ENCODE data around the gene STYX. TPM values are rescaled to one million over a fixed set of nuclear protein-coding genes. Genes with fewer than 3 reads are reported as not detected.

STYX gene
- total RNA-seq, 6 donors from 2014 or later = 3.0 to 16.5 (median 10.4) TPM

DNA sequence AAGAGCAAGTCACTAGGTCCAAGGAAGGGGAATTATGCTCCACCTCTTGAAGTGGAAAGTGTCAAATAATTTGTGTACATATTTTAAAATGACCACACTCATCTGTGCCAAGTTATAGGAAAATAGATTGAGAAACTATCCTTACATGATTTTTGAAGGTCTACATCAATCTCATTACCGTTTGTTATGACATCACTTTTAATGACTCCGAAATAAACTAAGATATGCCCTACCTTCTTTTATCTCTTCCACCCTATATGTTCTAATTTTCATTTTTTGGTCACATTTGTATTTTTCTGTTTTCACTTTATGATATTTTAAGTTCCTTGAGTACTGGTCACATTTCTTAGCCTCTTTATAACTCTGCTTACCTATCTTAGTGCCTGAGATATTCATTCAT lies 26.3 kb upstream of the STYX start:
- DNase-seq (no peak), ATAC-seq (ENCODE audit: low FRiP score in 2 of 2) (no peak)
- TF ChIP-seq POLR2AphosphoS5 (IDR thresholded peaks at IDR 0.05) (no peak), POLR2A (IDR thresholded peaks at IDR 0.05) (no peak), EP300 (IDR thresholded peaks at IDR 0.05) (no peak)
- TF ChIP-seq, protein P1, sequence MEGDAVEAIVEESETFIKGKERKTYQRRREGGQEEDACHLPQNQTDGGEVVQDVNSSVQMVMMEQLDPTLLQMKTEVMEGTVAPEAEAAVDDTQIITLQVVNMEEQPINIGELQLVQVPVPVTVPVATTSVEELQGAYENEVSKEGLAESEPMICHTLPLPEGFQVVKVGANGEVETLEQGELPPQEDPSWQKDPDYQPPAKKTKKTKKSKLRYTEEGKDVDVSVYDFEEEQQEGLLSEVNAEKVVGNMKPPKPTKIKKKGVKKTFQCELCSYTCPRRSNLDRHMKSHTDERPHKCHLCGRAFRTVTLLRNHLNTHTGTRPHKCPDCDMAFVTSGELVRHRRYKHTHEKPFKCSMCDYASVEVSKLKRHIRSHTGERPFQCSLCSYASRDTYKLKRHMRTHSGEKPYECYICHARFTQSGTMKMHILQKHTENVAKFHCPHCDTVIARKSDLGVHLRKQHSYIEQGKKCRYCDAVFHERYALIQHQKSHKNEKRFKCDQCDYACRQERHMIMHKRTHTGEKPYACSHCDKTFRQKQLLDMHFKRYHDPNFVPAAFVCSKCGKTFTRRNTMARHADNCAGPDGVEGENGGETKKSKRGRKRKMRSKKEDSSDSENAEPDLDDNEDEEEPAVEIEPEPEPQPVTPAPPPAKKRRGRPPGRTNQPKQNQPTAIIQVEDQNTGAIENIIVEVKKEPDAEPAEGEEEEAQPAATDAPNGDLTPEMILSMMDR (IDR thresholded peaks at IDR 0.05) = no peak
- 79 to 86% methylated on average over 2 of the region's 2 CpGs for WGBS, 2 donors
- peaks cover 0 to 3% (median under 1%) of the 10 kb centered on the region in 4 donors for H3K36me3 ChIP-seq
- H3K27me3 ChIP-seq = no peaks in the 10 kb centered on the region
- peak overlapping the region in 2 of 4 donors; percentile 40 for H3K27ac ChIP-seq
- H3K4me1 ChIP-seq = peaks cover 21 to 39% (median 26%) of the 10 kb centered on the region in 4 donors
- H3K4me3 ChIP-seq = no peak overlapping the region
- H3K9me3 ChIP-seq = no peaks in the 10 kb centered on the region

DNA sequence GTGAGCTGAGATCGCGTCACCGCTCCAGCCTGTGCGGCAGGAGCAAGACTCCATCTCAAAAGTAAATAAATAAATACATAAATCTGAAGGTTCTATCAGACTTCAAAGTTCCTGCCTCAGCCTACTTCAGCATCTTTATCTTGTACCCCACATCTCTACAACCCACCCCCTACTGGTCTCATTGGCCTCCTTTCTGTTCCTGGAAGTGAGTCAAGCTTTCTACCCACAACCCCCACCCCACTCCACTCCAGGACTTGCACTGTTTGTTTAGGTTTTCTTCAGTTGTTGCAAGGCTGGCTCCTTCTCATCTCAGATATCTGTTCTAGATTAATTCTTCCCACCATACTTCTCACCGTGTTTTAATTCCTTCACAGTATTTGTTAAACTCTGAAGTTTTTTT lies 23.7 kb upstream of the STYX start:
- TF ChIP-seq, protein P1 (IDR thresholded peaks at IDR 0.05) = no peak
- TF ChIP-seq EP300 (IDR thresholded peaks at IDR 0.05) (no peak), POLR2AphosphoS5 (IDR thresholded peaks at IDR 0.05) (no peak), POLR2A (IDR thresholded peaks at IDR 0.05) (no peak)
- ATAC-seq (ENCODE audit: low FRiP score in 2 of 2) = peak in 1 of 2 donors; percentile 44
- peaks cover 26 to 30% (median 30%) of the 10 kb centered on the region in 4 donors for H3K4me1 ChIP-seq
- H3K27me3 ChIP-seq = no peaks in the 10 kb centered on the region
- H3K36me3 ChIP-seq = peaks cover 9 to 29% (median 17%) of the 10 kb centered on the region in 4 donors
- H3K27ac ChIP-seq = peak overlapping the region; percentile 90 to 95 (median 92)
- peak in 1 of 2 donors; percentile 41 for DNase-seq
- H3K9me3 ChIP-seq = no peaks in the 10 kb centered on the region
- peak overlapping the region in 3 of 4 donors; percentile 60 to 90 (median 66) for H3K4me3 ChIP-seq
- 81 to 87% methylated on average over 5 of the region's 5 CpGs for WGBS, 2 donors

- TF ChIP-seq EP300 (IDR thresholded peaks at IDR 0.05) (peak in 1 of 4 donors; percentile 19), POLR2A (IDR thresholded peaks at IDR 0.05) (peak in 3 of 4 donors; percentile 19 to 86 (median 72)), POLR2AphosphoS5 (IDR thresholded peaks at IDR 0.05) (peak; percentile 78 to 82)
- TF ChIP-seq, protein P1 (IDR thresholded peaks at IDR 0.05) = no peak
- Histone ChIP-seq H3K27ac (peak within 1 kb of the TSS; percentile 90 to 95 (median 92)), H3K9me3 (no peaks in the 10 kb centered on the region), H3K27me3 (no peaks in the 10 kb centered on the region), H3K4me3 (peak within 1 kb of the TSS; percentile 59 to 90 (median 63)), H3K36me3 (peaks cover 11 to 36% (median 22%) of the 10 kb centered on the region in 4 donors), H3K4me1 (peaks cover 23 to 30% (median 29%) of the 10 kb centered on the region in 4 donors)
- DNase-seq (peak; percentile 97 to 98), ATAC-seq (ENCODE audit: low FRiP score in 2 of 2) (peak; percentile 99 to 100)
- 0 to 1% methylated on average over 33 to 36 of the region's 43 CpGs for WGBS, 2 donors
Observed at GRCh38 chr14:52706724-52707706, 23.0 kb upstream of the STYX start, which contains the start of gene PSMC6. PSMC6 (plus strand) TSS chr14:52707200; CDS start chr14:52707220, 20 bp downstream.

GRCh38 chr14:52711666-52712065 lies 18.3 kb upstream of the STYX start:
- no peak for DNase-seq
- peaks cover 12 to 23% (median 16%) of the 10 kb centered on the region in 4 donors for H3K4me1 ChIP-seq
- peaks cover 11 to 83% (median 56%) of the 10 kb centered on the region in 4 donors for H3K36me3 ChIP-seq
- H3K9me3 ChIP-seq = no peaks in the 10 kb centered on the region
- no peak for ATAC-seq (ENCODE audit: low FRiP score in 2 of 2)
- H3K4me3 ChIP-seq = no peak overlapping the region
- TF ChIP-seq, protein P1 (IDR thresholded peaks at IDR 0.05) = no peak
- TF ChIP-seq POLR2AphosphoS5 (IDR thresholded peaks at IDR 0.05) = no peak
- TF ChIP-seq POLR2A (IDR thresholded peaks at IDR 0.05) = no peak
- no peak for TF ChIP-seq EP300 (IDR thresholded peaks at IDR 0.05)
- 31 to 53% methylated on average over 1 of the region's 1 CpG for WGBS, 2 donors
- H3K27me3 ChIP-seq = no peaks in the 10 kb centered on the region
- H3K27ac ChIP-seq = no peak overlapping the region

Measured in upper lobe of left lung (tissue), 6 donors.